ENCODE data around the gene FCSK.

FCSK gene

GRCh38 chr16:70434484-70435260 is 19.7 kb upstream of the FCSK start:
- TF ChIP-seq CTCF (conservative IDR thresholded peaks at IDR 0.05) (no peak), ZFX (IDR thresholded peaks at IDR 0.05) (no peak)
- no peak overlapping the region for H3K27ac ChIP-seq

GRCh38 chr16:70437017-70437581 is 17.3 kb upstream of the FCSK start:
- no peak for TF ChIP-seq ZFX (IDR thresholded peaks at IDR 0.05)
- H3K27ac ChIP-seq: no peak overlapping the region

GRCh38 chr16:70437582-70438557 is 16.5 kb upstream of the FCSK start:
- H3K27ac ChIP-seq: no peak overlapping the region
- no peak for TF ChIP-seq ZFX (IDR thresholded peaks at IDR 0.05)
- no peak for TF ChIP-seq CTCF (conservative IDR thresholded peaks at IDR 0.05)

GRCh38 chr16:70438585-70438968 is 15.8 kb upstream of the FCSK start:
- TF ChIP-seq CTCF (conservative IDR thresholded peaks at IDR 0.05) (no peak), ZFX (IDR thresholded peaks at IDR 0.05) (0 out of 2 replicates have a peak, but pooled peaks have one; percentile 35)
- H3K27ac ChIP-seq: no peak overlapping the region; the same call in 1 of the 2 replicates

GRCh38 chr16:70438969-70439862 is 15.2 kb upstream of the FCSK start, which contains the start of gene ST3GAL2:
Gene ST3GAL2 (minus strand): TSS chr16:70439100. CDS start chr16:70398530, 40,570 bp downstream.
- H3K27ac ChIP-seq: no peak within 1 kb of the TSS; the same call in 1 of the 2 replicates
- TF ChIP-seq ZFX (IDR thresholded peaks at IDR 0.05) (no peak), CTCF (conservative IDR thresholded peaks at IDR 0.05) (no peak)

- no peak overlapping the region for H3K27ac ChIP-seq
- TF ChIP-seq ZFX (IDR thresholded peaks at IDR 0.05) (no peak), CTCF (conservative IDR thresholded peaks at IDR 0.05) (no peak)
These were observed 14.2 kb upstream of the FCSK start for GRCh38 chr16:70440009-70440692.

Measured in C4-2B (cell line).